Astrocyte of the cerebellum (primary cell): Measurements from ENCODE around the gene PHF23.
A peak's percentile ranks its signal among the peaks of the same experiment; 100 is the strongest.

ENCODE experiments used
- DNase-seq: peaks from one replicate; pipeline ENCODE4 v3.0.0-alpha.2; 2011; ENCODE audit warnings: low read depth
- H3K4me3 ChIP-seq: 2 replicates; pipeline ENCODE4 v1.5.1; 2011; ENCODE audit warnings: mild to moderate bottlenecking, low read depth, low read length, moderate library complexity
- in situ Hi-C: cut with HindIII; loops from 2 replicates; pipeline ENCODE4 v1.10.0; 2017; ENCODE audit warnings: low sequenced_read_pairs
- TF ChIP-seq, protein P1 (sequence below): IDR thresholded peaks from 2 replicates; pipeline ENCODE4 v1.5.1; 2012; ENCODE audit warnings: low read length, low read depth, moderate library complexity, mild to moderate bottlenecking; ENCODE audit errors: missing control alignments

PHF23 gene

DNA sequence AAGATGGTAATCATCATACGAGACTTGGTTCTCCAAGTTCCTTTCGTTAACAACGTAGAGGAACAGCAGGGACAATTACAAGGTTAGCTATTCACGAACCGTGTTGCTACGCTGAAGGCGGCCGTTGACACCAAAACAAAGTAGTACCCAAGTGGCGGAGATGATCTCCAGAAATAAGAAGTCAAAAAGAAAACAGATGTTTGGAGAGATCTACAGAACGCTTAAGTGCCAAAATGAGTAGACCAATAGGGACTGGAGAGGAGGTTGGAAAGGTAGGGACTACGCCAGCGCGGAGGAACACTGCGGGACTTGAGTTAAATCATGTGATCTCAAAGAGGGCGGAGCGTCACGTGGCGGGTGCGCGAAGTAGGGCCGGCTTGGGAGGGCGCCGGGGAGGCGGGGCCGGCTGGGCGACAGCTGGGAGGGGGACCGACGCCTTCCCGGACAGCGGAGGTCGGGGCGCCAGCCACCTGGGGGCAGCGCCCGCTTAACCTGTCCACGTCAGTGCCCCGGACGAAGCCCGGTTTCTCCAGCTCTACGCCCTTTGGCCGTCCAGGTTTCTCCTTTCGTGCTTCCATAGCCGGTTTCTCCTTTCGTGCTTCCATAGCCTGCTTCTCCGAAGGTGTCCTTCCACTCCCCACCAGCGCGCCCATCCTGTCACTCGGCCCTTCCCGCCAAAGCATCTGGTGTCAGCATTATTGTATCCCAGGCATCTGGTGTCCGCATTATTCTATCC lies 3.6 kb upstream of the PHF23 start:
- in situ Hi-C loops = no loop called here
- TF ChIP-seq, protein P1, sequence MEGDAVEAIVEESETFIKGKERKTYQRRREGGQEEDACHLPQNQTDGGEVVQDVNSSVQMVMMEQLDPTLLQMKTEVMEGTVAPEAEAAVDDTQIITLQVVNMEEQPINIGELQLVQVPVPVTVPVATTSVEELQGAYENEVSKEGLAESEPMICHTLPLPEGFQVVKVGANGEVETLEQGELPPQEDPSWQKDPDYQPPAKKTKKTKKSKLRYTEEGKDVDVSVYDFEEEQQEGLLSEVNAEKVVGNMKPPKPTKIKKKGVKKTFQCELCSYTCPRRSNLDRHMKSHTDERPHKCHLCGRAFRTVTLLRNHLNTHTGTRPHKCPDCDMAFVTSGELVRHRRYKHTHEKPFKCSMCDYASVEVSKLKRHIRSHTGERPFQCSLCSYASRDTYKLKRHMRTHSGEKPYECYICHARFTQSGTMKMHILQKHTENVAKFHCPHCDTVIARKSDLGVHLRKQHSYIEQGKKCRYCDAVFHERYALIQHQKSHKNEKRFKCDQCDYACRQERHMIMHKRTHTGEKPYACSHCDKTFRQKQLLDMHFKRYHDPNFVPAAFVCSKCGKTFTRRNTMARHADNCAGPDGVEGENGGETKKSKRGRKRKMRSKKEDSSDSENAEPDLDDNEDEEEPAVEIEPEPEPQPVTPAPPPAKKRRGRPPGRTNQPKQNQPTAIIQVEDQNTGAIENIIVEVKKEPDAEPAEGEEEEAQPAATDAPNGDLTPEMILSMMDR = no peak
- peak; percentile 92 for DNase-seq
- peak overlapping the region; percentile 98 for H3K4me3 ChIP-seq

DNA sequence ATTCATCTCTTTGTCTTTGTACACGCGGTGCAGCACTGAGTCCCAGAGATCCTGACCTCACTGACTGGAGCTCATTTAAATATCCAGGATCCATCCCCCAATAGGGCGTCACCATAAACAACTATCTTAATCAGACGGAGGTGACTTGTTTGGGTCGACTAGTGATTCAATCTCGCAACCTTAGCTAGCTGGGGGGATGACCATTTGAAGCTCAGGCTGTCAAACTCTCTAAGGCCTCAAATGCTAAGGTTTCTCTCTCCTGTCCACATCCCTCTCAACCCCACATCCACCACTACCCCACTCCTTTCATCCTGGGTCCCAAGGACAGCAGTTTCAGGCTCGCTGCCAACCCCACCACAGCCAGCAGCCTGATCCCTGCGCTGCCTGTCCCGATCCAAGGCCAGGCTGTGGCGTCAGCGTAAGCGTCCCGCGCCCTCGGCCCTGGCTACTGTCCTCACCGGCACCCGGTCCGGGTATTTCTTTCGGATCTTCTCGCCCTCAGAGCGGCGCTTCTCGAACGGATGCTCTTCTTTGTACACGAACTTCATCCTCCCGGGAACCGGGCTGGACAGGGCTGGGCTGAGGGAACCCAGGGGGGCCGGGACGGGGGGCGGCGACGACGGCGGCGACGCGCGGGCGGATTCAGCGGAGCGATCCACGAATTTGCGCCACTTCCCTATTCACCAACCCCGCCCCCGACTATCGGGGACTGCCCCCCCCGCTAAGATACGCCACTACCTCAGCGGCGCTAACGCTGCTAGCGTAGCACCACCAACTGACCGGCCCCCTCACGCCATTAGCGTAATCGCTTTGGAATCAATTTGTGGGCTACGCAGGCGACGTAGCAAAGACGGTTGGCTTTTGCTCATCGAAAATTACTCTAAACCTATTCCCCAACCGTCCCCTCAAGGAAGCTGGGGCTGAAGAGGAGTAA lies 2.8 kb upstream of the PHF23 start, which contains the start of gene GABARAP:
TSS of gene GABARAP (minus strand) at position 667 of the 934 bp plus-strand sequence. CDS start at position 548, 119 bp downstream.
- in situ Hi-C loops = no loop called here
- TF ChIP-seq, protein P1 = no peak
- DNase-seq = peak; percentile 75
- H3K4me3 ChIP-seq = peak within 1 kb of the TSS; percentile 98

DNA sequence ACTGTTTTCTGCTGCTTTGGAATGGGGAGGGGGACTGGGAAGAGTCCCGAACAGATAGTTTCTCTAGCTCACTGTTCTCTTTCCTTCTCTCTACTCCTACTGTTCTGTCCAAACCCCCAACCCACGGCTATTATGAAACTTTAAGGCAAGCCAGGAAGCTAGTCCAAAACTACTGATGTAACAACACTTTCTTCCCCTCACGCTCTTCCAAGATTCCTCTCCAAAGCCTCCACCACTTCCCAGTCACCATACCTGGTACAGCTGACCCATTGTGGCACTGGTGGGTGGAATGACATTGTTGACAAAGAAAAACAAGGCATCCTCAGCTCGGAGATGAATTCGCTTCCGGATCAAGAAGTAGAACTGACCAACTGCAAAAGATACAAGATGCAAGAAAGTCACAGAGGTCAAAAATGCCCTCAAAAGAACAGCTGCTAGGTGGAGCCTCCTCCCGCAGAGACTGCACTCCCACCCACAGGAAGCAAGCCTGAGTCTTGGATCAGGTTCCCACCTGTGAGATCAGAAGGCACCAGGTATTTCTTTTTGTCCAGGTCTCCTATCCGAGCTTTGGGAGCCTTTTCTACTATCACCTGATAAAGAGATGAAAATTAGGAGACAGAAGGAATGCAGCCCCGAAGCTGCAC lies 2.0 kb upstream of the PHF23 start:
- TF ChIP-seq, protein P1 = no peak
- H3K4me3 ChIP-seq = peak overlapping the region; percentile 98
- DNase-seq = no peak
- in situ Hi-C loops = no loop called here

DNA sequence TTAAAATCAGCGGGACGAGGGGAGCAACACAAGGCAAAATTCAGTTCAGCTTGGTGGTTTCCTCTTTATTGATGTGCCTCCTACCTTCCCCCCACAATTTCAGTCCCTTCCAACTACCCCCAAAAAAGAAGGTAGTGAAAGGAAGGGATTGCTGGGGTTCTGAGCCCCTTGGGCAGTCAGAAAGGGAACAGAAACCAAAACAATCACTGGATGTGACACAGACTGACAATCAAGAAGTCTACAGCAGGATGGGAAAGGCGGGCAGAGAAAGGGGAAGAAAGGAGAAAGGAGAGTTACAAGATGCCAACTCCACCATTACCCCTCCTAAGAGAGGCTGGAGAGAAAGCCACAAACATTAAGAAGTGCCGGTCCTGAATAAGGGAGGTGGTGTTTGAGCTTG lies 1.1 kb upstream of the PHF23 start:
- TF ChIP-seq, protein P1 = no peak
- in situ Hi-C loops = no loop called here
- H3K4me3 ChIP-seq = peak overlapping the region; percentile 98
- DNase-seq = no peak

- TF ChIP-seq, protein P1 = no peak
- H3K4me3 ChIP-seq = peak overlapping the region; percentile 99
- in situ Hi-C loops = no loop called here
- no peak for DNase-seq
Measured at GRCh38 chr17:7238420-7239090, 702 bp downstream of the PHF23 start.
